Measurements from ENCODE around the gene ETS1. TPM values are rescaled to one million over a fixed set of nuclear protein-coding genes. Genes with fewer than 3 reads are reported as not detected.

ETS1 gene
- total RNA-seq, 1 experiment from 2014 or later = 66.4 TPM

- no peak overlapping the region for H3K4me3 ChIP-seq (ENCODE audit: low read depth in 2 of 2, low read length in 2 of 2)
- intact Hi-C loops (cut with micrococcal nuclease; ENCODE audit: unreplicated experiment) = no loop called here
- DNase-seq (ENCODE audit: low read depth, low spot score) (no peak), ATAC-seq (no peak)
- ChIA-PET CTCF (no interaction called here), POLR2A (no interaction called here)
- no peaks in the 10 kb centered on the region for H3K9me3 ChIP-seq (ENCODE audit: control insufficient read depth, insufficient read depth, low read depth, low read length)
- in situ Hi-C loops (cut with HindIII; ENCODE audit: low pct_unique_long_range_greater_than_20kb, low sequenced_read_pairs) = no loop called here
- BruUV-seq (replicated peaks) = no TSS peak
- no peak overlapping the region for H3K27ac ChIP-seq (ENCODE audit: low read length)
- TF ChIP-seq POLR2AphosphoS5 (IDR thresholded peaks at IDR 0.05; ENCODE audit: low read depth, low read length) = no peak
- no peak for TF ChIP-seq REST (IDR thresholded peaks at IDR 0.05; ENCODE audit: insufficient read depth in 1 of 2, low read depth in 2 of 2, low read length in 1 of 2)
- no peak for TF ChIP-seq SIN3A (IDR thresholded peaks at IDR 0.05; ENCODE audit: borderline replicate concordance, insufficient read depth, low read depth, low read length)
- TF ChIP-seq TCF7L2 (IDR thresholded peaks at IDR 0.05; ENCODE audit: low read depth, low read length) = no peak
- no peak for TF ChIP-seq CTCF (IDR thresholded peaks at IDR 0.05)
- no peaks in the 10 kb centered on the region for H3K4me1 ChIP-seq (ENCODE audit: control insufficient read depth, insufficient read depth, low read length)
- H3K36me3 ChIP-seq (ENCODE audit: control insufficient read depth, insufficient read depth, low read length) = no peaks in the 10 kb centered on the region
- peaks cover 48% of the 10 kb centered on the region for H3K27me3 ChIP-seq (ENCODE audit: control insufficient read depth, insufficient read depth, low read length)
Observed at GRCh38 chr11:128594226-128594625, 6.9 kb upstream of the ETS1 start.

GRCh38 chr11:128593281-128593680 is 5.9 kb upstream of the ETS1 start:
- TF ChIP-seq CTCF (IDR thresholded peaks at IDR 0.05) = no peak
- no peak for TF ChIP-seq POLR2AphosphoS5 (IDR thresholded peaks at IDR 0.05; ENCODE audit: low read depth, low read length)
- no peak for TF ChIP-seq REST (IDR thresholded peaks at IDR 0.05; ENCODE audit: insufficient read depth in 1 of 2, low read depth in 2 of 2, low read length in 1 of 2)
- no peak for TF ChIP-seq TCF7L2 (IDR thresholded peaks at IDR 0.05; ENCODE audit: low read depth, low read length)
- TF ChIP-seq SIN3A (IDR thresholded peaks at IDR 0.05; ENCODE audit: borderline replicate concordance, insufficient read depth, low read depth, low read length) = no peak
- Histone ChIP-seq H3K27me3 (ENCODE audit: control insufficient read depth, insufficient read depth, low read length) (peaks cover 46% of the 10 kb centered on the region), H3K4me3 (ENCODE audit: low read depth in 2 of 2, low read length in 2 of 2) (no peak overlapping the region), H3K36me3 (ENCODE audit: control insufficient read depth, insufficient read depth, low read length) (no peaks in the 10 kb centered on the region), H3K9me3 (ENCODE audit: control insufficient read depth, insufficient read depth, low read depth, low read length) (no peaks in the 10 kb centered on the region), H3K27ac (ENCODE audit: low read length) (no peak overlapping the region), H3K4me1 (ENCODE audit: control insufficient read depth, insufficient read depth, low read length) (no peaks in the 10 kb centered on the region)
- intact Hi-C loops (cut with micrococcal nuclease; ENCODE audit: unreplicated experiment) (no loop called here), in situ Hi-C loops (cut with HindIII; ENCODE audit: low pct_unique_long_range_greater_than_20kb, low sequenced_read_pairs) (no loop called here)
- ATAC-seq = no peak
- BruUV-seq (replicated peaks) = no TSS peak
- no peak for DNase-seq (ENCODE audit: low read depth, low spot score)
- CTCF ChIA-PET = no interaction called here
- POLR2A ChIA-PET = no interaction called here
